HG03139 (cell line): ENCODE data around the gene DCXR.

Experiments used
- ATAC-seq: cut with Tn5 transposase; IDR thresholded peaks from one replicate; pipeline ENCODE4 v1.9.1; 2021; ENCODE audit not compliant: unreplicated experiment

DCXR gene

DNA sequence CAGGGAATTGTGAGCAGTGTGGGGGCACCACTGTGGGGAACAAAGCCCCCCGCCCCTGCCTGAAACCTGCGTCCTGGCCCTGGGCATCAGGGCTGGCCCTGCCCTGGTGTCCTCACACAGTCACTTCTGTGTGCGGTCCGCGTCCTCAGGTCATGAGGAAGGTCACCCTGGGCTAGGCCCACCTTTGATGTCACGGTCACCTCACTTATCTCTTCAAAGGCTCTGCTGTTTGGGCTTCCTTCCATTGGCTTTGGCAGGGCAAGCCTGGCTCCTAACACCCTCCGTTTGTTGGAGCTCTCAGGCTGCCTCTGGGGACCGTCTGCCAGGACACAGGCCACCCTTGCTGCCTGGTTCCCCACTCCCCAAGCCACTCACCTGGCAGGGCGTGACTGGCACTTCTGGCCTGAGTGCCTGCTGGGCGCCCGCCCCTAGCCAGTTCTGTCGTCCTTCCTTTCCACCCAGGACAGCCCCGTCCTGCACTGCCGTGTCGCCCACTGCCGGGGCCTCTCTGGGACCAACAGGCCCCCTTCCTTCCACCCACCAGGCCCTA lies 23.6 kb downstream of the DCXR start:
- ATAC-seq, result no peak

DNA sequence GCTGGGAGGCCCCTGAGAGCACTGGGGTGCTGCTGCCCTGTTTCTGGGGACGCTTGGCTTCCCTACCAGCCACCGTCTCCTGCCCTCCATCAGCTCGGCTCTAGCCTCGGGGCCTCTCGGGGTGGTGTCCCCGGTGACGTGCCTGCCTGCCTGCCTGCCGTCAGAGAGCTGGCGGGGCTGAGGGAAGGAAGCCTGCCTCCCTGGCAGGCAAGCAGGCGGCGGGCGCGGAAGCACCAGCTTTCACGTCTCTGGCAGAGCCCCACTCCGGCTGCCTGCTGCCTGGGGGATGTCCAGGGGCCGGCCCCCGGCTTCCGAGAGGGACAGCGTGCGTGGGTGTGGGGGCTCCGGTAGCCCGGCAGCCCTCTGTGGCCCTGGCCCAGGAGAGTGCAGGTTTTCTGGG lies 24.2 kb downstream of the DCXR start:
- ATAC-seq, result no peak

DNA sequence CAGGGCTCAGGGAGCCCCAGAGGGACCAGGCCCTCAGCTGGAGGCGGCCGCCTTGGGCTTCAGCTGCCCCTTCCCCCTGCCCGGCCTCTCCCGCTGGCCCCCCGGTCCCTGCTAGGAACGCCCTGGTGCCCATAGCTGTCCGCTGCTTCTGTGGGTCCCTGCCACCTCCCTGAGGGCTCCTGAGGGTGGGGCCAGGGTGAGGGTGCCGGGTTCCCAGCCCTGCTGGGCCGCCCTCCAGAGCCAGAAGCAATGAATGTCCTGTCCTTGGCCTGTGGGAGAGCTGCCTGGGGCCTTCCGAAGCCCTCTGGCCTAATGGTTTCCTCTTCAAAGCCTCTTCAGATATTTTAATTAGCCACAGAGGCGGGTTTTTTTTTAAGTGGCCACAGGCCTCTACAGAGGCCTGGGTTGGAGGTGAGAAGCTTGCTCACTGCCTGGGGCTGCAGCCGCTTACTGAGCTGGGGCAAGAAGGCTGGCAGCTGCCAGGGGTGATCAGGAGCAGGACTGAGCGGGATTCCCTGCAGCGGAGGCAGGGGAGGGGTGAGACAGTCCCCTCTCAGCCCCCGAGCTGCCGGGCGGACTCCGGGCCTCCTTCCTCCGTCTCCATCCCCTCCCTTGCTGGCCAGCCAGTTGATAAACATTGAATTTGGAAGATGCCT lies 24.7 kb downstream of the DCXR start:
- no peak for ATAC-seq

DNA sequence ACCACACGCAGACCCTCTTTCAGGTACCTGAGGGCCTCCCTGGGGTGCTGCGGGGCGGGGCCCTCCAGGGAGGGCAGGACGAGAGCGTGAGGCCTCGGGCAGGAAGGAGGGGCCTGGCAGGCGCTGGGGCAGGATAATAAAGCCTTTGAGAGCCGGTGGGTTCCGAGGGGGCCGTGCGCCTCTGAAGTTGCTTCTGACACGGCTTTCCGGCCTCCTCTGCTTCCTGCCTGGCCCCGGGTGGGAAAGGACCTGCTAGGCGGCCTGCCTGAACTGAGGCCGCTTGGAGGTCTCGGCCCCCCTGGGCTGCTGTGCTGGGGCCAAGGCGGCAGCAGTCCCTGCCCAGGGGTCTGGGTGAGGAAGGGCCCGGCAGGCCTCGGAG lies 25.2 kb downstream of the DCXR start:
- ATAC-seq, result no peak

DNA sequence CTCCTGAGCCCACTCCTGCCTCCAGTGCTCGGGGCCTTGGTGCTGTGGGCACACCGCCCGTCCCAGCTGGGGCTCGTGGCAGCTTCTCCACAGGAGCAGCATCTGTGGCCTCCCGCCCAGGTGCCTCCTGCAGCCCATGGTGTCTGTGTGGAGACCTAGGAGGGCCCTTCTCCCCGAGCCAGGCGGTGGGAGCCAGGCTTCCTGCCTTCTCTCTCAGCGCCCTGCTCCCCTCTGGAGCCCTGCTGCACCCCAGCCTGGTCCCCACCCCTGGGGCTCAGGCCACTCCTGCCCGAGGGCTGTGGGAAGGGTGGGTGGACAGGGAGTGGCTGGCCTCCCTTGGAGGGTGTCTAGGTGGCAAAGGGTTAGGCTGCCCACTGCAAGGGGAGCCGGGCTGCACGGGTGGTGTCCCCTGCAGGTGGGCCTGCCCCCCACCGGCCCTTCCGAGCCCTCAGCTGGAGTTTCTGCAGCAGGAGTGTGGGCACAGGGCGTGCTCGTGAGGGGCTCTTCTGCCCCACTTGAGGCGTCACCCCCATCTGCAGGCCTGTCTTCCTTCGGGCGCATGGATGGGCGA lies 25.8 kb downstream of the DCXR start:
- ATAC-seq, result no peak

DNA sequence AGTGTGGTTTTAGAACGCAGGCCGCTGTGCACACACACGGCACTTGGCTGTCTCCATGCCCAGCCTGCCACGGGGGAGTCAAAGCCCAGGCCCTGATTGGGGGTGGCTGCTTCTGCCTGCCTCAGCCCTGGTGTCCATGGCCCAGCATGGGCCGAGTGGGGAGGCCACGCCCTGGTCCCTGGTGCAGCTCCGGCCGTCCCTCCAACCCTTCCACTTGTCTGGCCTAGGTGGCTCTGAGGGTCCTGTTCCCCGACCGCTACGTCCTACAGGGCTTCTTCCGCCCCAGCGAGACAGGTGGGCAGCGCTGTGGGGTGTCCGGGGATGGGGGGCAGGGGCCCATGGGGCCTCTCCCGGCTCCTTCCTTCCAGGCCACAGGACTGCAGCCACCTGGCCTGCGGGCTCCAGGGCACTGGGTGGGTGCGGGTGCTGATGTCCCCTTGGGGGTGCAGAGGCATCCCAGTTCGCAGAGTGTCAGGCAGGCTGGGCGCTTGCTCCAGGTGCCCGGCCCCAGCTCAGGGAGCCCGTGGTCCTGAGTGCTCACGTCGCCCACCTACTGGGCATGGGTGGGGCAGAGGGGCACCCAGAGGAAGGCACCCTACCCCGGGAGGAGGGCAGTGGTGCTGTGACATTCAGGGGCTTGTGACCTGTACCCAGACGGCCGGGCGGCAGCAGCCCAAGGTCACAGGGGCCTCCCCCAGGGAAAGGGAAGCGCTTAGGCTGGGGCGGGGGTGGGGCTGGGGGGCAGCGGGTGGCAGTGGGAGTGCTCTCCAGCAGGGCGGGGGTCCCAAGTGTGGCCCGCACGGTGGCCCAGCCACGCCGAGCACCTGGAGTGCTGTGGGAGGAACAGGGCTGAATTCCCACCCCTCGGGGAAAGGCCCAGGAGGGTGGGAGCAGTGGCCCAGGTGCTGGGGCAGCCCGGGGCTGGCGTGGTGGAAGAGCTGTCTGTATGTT lies 26.6 kb downstream of the DCXR start:
- ATAC-seq, result no peak

DNA sequence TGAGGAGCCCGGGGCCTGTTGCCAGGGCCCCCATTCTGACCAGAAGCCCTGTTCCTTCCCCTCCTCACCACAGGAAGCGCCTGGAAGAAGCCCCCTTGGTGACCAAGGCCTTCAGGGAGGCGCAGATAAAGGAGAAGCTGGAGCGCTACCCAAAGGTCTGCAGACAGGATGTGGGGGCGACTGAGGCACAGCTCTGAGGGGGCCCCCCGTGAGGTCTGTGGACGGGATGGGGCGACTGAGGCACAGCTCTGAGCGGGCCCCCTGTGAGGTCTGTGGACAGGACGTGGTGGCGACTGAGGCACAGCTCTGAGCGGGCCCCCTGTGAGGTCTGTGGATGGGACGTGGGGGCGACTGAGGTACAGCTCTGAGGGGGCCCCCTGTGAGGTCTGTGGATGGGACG lies 28.1 kb downstream of the DCXR start:
- no peak for ATAC-seq

DNA sequence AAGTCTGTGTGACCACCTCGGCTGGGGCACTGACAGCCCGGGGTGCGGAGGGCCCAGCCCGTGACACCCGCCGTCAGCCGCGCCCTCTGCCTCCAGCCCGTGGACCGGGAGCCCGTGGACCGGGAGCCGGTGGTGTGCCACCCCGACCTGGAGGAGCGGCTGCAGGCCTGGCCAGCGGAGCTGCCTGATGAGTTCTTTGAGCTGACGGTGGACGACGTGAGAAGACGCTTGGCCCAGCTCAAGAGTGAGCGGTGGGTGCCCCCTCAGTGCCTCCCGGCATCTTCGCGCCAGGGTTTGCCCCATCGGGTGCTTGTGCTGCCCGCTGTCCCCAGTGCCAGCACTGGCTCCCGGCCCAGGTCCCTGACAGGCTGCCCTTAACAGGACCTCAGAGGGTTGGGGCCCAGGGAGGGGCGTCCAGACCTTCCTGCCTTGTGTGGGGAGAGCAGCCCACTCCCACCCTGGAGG lies 28.5 kb downstream of the DCXR start:
- ATAC-seq, result no peak

DNA sequence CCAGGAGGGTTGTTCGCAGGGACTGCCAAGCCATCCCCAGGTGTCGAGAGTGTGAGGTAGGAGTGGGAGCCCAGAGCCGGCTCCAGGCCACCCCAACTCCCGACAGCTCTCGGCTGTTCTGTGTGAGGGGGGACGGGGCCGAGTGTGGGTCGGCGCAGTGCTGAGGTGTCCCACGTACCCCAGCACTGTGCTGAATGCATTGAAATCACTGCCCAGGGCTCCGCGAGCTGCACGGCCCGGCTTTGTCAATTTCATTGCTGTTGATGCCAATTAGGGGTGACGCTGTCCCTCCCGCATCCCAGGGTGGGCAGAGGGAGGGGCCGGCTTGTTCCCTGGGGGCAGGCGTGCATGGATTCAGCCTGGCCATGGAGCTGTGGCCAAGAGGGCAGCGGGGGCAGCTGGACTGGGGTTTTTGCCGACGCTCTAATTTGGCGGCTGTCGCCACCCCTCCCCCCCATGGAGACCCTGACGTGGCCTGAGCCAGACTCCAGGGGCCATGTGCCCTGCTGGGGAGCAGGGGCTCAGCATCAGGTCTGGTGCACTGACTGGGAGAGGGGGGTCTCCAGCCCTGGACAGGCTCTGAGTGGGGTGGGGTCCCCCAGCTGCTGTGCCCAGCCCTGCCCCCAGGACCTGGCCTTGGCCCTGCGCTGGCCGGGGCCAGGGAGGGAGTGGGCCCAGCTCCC lies 29.1 kb downstream of the DCXR start:
- no peak for ATAC-seq

DNA sequence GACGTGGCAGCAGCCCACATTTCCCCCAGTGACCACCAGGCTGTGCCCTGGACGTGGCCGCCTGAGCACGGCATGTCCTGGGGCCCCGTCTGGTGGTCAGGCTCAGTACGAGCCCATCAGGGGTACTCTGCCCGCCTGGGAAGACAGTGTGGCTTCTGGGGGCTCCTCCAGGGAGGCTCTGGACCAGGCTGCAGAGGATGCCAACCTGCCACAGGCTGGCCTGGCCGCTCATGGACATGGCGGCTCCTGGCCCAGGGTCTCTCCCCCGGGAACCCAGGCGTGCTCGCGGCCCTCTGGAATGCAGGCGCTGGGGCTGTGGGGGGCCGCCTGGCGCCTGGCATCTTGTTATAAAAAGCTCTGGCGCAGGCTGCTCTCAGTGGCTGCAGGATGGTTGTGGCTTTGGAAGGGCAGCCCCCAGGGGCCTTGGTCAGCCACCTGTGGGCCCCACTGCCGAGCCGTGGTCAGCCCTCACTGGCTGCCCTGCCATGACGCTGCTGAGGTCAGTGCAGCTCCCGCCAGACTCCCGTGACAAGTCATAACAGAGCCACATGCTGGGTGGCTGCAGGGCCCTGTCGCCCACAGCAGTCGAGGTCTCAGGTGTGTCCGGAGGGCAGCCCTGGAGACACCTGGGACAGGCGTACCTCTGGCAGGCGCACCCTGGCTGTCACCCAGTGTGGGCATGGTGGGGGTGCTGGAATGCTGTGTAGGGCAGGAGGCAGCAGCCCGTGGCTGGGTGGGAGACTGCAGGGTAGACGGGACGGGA lies 29.8 kb downstream of the DCXR start:
- ATAC-seq, result no peak

DNA sequence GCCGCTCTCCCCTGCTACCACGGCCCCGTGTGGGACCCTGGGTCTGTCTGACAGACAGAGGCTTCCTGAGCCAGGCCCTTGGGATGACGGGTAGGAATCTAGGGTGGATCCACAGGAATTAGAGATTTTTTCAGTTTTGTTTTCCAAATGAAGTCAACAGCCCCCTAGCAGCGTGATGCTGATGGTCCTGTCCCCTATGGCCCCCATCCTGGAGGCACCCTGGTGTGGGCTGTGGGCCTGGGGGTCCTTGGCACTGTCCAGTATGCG lies 30.3 kb downstream of the DCXR start:
- ATAC-seq, result no peak

DNA sequence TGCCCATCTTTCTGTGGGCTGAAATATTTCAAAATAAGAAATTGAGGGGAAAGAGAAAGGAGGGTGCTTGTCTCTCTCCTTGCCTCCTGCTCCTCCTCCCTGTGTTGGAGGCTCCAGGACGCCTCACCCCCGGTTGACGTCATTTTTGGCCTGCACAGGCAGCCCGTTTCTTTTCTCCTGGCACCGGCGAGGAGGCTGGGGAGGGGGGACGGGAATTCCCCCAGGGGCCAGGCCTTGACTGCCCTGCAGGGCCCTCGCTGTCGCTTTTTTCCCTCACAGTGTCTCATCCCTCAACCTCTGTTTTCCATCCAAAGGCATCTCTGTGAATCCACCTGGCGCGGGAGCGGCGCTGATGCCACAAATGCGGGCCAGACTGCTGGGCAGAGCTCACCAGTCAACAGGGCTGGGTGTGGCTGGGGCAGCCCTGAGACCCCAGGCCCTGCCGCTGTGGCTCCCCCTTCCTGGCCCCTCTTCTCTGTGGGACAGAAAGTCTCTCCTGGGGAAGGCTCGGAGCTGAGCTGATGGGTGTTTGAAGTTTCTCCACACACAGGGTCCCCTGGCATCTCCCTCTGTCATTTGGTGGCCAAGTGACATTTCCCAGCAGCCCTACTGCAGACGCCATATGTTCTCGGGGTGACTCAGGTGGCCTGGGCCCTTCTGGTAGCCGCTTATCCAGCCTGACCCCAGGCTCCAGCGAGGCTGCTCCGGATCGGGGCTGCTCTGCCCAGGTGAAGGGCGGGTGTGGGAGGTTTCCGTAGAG lies 30.8 kb downstream of the DCXR start:
- ATAC-seq, result no peak

DNA sequence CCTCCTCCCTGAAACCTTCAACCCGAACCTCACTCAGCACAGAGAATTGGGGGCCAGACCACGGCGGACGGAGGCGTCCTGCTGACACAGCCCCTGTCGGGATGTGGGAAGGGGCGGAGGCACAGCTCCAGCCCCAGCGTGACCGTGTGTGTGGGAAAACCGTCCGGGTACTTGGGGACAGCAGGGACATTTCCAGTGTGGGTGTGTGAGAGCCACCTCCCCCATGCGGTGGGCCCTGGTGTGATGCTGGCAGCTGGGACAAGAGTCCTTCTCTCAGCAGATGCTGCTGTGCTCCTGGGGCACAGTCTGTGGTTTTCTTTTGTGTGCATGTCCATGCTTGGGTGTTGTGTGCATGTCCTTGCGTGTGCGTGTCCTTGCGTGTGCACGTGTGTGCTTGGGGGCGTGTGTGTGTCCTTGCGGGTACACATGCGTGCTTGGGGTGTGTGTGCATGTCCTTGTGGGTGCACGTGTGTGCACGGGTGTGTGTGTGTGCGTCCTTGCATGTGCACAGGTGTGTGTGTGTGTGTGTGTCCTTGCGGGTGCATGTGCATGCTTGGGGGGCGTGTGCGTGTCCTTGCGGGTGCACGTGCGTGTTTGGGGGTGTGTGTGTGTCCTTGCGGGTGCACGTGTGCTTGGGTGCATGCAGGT lies 31.7 kb downstream of the DCXR start:
- no peak for ATAC-seq

DNA sequence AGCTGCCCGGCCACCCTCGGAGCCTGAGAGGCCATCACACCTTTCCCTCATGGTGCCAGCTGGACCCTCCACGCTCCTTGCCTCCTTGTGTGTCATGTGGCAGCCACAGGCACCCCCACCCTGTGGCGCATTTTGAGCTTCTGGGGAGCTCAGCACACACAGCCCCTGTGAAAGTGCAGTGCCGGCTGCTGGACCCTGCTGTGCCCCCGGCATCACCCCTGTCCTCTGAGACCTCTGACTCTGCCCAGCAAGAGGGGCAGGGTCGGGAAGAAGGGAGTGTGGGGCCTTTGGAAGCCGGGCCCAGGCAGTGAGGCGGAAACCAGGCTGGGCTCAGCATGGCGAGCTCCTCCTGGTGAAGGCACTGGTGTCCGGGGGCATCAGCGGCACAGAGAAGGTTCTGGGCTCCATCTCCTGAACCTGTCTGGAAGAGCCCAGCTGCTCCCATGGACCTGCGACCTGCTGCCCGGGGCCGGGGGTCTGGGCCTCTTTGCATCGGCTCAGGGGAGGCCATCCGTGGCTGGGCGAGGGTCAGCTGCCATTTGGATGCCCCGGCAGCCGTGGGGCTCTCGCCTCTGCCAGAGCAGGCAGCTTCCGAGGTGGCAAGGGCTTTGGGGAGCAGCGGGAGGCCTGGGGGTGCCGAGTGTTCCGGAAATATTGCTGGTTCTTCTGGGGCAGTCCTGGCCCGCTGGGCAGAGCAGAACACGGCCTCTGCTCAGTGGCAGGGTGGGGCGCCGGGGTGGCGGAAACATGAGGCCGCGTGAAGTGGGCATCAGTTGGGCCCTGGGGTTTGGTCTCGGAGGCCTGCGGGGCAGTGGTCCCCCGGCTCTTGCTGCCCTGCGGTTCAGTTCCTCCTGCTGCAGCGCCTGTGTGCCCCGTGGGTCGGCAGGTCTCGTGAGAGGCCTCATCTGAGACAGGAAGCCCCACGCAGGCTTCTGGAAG lies 32.7 kb downstream of the DCXR start:
- no peak for ATAC-seq

DNA sequence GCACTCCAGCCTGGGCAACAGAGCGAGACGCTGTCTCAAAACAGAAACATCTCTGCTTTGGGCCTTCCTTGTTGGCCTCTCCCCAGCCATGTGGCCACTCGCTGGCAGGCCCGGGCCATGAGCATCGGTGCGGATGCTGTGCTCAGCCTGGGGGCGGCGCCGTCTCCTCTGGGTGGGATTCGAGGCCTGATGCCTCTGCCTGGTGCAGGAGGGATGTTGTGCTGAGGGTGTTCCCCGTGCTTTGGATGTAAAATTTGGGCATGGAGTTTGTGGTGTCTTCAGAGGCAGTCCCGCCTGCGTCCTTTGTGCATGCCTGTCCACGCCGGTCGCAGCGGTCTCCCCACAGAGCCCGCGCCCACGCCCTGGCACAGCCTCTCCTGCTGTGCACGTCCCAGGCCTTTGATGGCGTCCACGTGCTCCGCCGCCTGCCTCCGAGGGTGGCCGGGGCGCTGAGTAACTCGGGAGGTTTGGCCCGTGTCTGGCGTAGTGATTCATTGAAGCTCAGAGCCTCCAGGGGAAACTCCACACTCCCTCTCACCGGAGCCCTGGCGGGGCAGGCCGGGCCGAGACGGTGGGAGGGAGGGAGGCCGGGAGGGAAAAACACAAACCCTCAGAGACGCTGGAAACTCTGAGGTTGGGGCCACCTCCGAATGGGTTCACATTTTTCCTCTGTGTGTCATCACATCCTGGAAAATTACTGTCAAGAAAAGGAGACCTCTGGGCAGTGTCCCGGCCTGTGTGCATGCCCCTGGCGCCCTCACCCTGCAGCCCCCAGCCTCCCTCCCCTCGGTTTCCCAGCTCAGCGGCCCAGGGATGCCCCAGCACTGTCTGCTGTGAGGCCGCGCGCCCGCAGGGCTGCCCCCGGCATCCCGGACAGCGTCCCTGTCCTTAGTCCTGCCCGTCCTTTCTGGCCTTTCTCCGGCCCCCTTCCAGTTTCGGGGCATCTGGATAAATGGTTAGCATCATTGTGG lies 33.8 kb downstream of the DCXR start:
- ATAC-seq, result no peak

DNA sequence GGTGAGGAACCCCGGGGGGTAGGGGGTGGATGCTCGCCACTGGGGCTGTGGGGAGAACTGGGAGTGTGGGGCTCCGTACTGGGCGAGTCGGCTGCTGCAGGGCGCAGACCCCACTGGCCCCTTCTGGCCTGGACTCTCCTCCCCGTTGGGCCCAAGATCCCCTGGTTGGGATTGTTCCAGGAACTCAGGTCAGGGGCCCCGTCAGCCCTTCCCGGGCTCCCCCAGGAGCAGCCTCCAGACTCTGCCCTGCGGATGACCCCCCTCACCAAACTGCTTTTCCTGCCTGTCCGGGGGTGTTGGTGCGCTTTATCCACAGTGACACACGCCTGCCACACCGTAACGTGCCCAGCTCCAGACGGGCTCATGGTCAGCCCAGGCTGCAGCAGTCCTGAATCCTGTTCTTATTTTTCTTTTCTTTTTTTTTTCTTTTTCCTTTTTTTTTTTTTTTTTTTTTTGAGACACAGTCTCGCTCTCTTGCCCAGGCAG lies 35.9 kb downstream of the DCXR start:
- ATAC-seq, result no peak
